Choroid plexus epithelial cell (primary cell): ENCODE measurements around the gene CTTN.
"Not testable (repeated sequence)": the region's sequence is repeated elsewhere in the genome, so short reads cannot be mapped to it uniquely, and the experiment has no call there.

Experiments used
- DNase-seq: peaks from one replicate; pipeline ENCODE4 v3.0.0-alpha.2; 2010; ENCODE audit warnings: low read depth
- H3K4me3 ChIP-seq: 2 replicates; pipeline ENCODE4 v1.5.1; 2011; ENCODE audit warnings: low read depth, mild to moderate bottlenecking, control low read depth, low read length, moderate library complexity
- CTCF ChIP-seq: conservative IDR thresholded peaks from 2 replicates; pipeline ENCODE4 v1.5.1; 2011; ENCODE audit warnings: low read depth, mild to moderate bottlenecking, control low read depth, inconsistent platforms, low read length, moderate library complexity

The CTTN gene

GRCh38 chr11:70407814-70408213 is 9.5 kb downstream of the CTTN start:
- DNase-seq: no peak
- no peak overlapping the region for H3K4me3 ChIP-seq
- no peak for TF ChIP-seq CTCF

- not testable (repeated sequence) for H3K4me3 ChIP-seq, DNase-seq
These were observed 10.0 kb downstream of the CTTN start for GRCh38 chr11:70408326-70408725.

GRCh38 chr11:70409437-70409836 is 11.1 kb downstream of the CTTN start:
- TF ChIP-seq CTCF: no peak
- DNase-seq: no peak
- no peak overlapping the region for H3K4me3 ChIP-seq

GRCh38 chr11:70409871-70410270 is 11.5 kb downstream of the CTTN start:
- H3K4me3 ChIP-seq: no peak overlapping the region
- TF ChIP-seq CTCF: no peak
- no peak for DNase-seq

- TF ChIP-seq CTCF: no peak
- DNase-seq: no peak
- no peak overlapping the region for H3K4me3 ChIP-seq
These were observed 12.2 kb downstream of the CTTN start for GRCh38 chr11:70410276-70411205.

GRCh38 chr11:70411713-70412452 is 13.6 kb downstream of the CTTN start:
- no peak overlapping the region for H3K4me3 ChIP-seq
- no peak for DNase-seq
- TF ChIP-seq CTCF: no peak

GRCh38 chr11:70413151-70413550 is 14.8 kb downstream of the CTTN start:
- H3K4me3 ChIP-seq: no peak overlapping the region
- no peak for TF ChIP-seq CTCF
- DNase-seq: no peak
